Measurements from ENCODE around the gene VAC14. TPM values are rescaled to one million over a fixed set of nuclear protein-coding genes. Genes with fewer than 3 reads are reported as not detected.
A peak's percentile ranks its signal among the peaks of the same experiment; 100 is the strongest.

The VAC14 gene
- polyA plus RNA-seq, 1 of the 3 experiments (the other 2 are of a cell fraction): 33.2 TPM

DNA sequence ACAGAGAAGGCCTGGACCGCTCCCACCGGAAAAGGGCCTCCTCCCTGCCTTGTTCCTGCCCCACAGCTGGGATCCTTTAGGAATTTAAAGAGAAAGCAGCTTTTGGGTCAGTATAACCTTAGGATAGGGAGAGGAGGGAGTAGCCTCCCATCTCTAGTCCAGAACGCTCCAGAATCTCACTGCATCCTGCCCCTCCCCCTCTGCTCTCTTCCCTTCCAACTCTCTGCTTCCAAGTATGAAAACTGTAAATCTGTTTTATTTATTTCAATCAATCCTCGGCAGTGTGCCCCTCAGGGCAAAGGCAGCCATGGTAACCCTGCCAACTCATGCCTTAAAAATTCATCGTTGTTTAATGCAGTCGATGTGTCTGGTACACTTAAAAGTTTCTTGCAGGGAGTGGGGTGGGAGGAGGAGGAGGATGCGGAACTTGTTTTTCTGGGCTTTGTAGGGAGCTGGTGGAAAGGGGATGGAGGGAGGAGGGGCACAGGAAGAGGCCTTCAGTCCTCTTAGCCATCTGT is 94.0 kb downstream of the VAC14 start (continued):
- no peak for TF ChIP-seq SMC3 (IDR thresholded peaks at IDR 0.05; ENCODE audit: low read depth, low read length)
- TF ChIP-seq TCF12 (IDR thresholded peaks at IDR 0.05): peak; percentile 76
- TF ChIP-seq TEAD4 (IDR thresholded peaks at IDR 0.05; ENCODE audit: borderline replicate concordance, insufficient read depth): peak; percentile 31; the same call in 1 of the 2 replicates
- TF ChIP-seq, protein P1, sequence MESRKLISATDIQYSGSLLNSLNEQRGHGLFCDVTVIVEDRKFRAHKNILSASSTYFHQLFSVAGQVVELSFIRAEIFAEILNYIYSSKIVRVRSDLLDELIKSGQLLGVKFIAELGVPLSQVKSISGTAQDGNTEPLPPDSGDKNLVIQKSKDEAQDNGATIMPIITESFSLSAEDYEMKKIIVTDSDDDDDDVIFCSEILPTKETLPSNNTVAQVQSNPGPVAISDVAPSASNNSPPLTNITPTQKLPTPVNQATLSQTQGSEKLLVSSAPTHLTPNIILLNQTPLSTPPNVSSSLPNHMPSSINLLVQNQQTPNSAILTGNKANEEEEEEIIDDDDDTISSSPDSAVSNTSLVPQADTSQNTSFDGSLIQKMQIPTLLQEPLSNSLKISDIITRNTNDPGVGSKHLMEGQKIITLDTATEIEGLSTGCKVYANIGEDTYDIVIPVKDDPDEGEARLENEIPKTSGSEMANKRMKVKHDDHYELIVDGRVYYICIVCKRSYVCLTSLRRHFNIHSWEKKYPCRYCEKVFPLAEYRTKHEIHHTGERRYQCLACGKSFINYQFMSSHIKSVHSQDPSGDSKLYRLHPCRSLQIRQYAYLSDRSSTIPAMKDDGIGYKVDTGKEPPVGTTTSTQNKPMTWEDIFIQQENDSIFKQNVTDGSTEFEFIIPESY (IDR thresholded peaks at IDR 0.05; ENCODE audit: borderline replicate concordance, low read depth): no peak
- TF ChIP-seq NRF1 (IDR thresholded peaks at IDR 0.05; ENCODE audit: low read depth, low read length): no peak
- TF ChIP-seq, protein P2, sequence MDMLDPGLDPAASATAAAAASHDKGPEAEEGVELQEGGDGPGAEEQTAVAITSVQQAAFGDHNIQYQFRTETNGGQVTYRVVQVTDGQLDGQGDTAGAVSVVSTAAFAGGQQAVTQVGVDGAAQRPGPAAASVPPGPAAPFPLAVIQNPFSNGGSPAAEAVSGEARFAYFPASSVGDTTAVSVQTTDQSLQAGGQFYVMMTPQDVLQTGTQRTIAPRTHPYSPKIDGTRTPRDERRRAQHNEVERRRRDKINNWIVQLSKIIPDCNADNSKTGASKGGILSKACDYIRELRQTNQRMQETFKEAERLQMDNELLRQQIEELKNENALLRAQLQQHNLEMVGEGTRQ (IDR thresholded peaks at IDR 0.05; ENCODE audit: borderline replicate concordance, low read depth, low read length): no peak

DNA sequence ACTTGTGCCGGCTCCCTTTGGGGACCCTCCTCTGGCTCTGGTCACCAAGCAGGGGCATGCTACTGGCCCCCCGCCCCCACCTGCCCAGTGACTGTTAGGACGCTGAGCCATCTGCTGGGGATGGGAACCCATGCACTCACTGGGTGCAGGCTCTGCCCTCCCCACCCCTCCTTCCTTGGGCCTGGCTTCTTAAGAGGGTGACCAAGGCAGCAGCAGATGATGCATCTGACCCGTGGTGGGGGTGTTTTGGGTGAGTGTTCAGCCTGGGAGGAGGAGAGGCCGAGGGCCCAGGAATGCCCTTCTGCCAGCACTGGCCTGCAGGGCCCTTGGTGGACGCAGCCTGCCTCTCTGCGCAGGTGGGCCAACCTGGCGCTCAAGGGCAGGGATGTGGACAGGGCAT is 95.9 kb downstream of the VAC14 start:
- Histone ChIP-seq H3K4me1 (ENCODE audit: control insufficient read depth in 1 of 2, insufficient read depth in 2 of 2, low read depth in 1 of 2, low read length in 1 of 2) (peaks cover 54 to 79% of the 10 kb centered on the region in 2 experiments; a peak in 3 of 4 replicates), H3K4me3 (ENCODE audit: low read depth in 2 of 2, low read length in 1 of 2) (no peak overlapping the region), H3K9ac (no peak overlapping the region), H4K20me1 (ENCODE audit: insufficient read depth) (no peaks in the 10 kb centered on the region), H3K27ac (ENCODE audit: low read depth in 2 of 2, low read length in 1 of 2) (peak overlapping the region; percentile 96), H3K36me3 (replicated peaks in 1 of 2; ENCODE audit: control insufficient read depth in 1 of 2, insufficient read depth in 2 of 2, low read length in 1 of 2) (no peaks in the 10 kb centered on the region), H3K79me2 (ENCODE audit: insufficient read depth) (no peaks in the 10 kb centered on the region), H3K9me3 (no peaks in the 10 kb centered on the region), H3K27me3 (ENCODE audit: insufficient read depth) (no peaks in the 10 kb centered on the region), H2AFZ (ENCODE audit: low read depth) (no peak overlapping the region), H3K4me2 (peak overlapping the region; percentile 60; the same call in 1 of the 2 replicates), H3F3A (replicated peaks; ENCODE audit: insufficient read depth) (peaks cover 32% of the 10 kb centered on the region), H3K9me2 (no peaks in the 10 kb centered on the region)
- WGBS (ENCODE audit: low lambda C conversion rate): 79% methylated on average over 8 of the region's 8 CpGs
- DNase-seq: no peak
- POLR2A ChIA-PET: interaction anchor here (0.7 to 1.2 kb wide), 2 partner anchors 13 to 33 kb away, joined by 3 read pairs; no protein-coding TSS in a partner anchor
- TF ChIP-seq TAF1 (IDR thresholded peaks at IDR 0.05; ENCODE audit: borderline replicate concordance, low read depth, low read length) (no peak), SIN3A (IDR thresholded peaks at IDR 0.05; ENCODE audit: borderline replicate concordance, low read depth, low read length) (no peak), EP300 (IDR thresholded peaks at IDR 0.05; ENCODE audit: borderline replicate concordance in 1 of 2, low read depth in 1 of 2, low read length in 1 of 2) (no peak), GABPA (IDR thresholded peaks at IDR 0.05; ENCODE audit: low read depth) (no peak), MEF2A (IDR thresholded peaks at IDR 0.05; ENCODE audit: borderline replicate concordance, low read depth) (no peak)
- TF ChIP-seq, protein P3, sequence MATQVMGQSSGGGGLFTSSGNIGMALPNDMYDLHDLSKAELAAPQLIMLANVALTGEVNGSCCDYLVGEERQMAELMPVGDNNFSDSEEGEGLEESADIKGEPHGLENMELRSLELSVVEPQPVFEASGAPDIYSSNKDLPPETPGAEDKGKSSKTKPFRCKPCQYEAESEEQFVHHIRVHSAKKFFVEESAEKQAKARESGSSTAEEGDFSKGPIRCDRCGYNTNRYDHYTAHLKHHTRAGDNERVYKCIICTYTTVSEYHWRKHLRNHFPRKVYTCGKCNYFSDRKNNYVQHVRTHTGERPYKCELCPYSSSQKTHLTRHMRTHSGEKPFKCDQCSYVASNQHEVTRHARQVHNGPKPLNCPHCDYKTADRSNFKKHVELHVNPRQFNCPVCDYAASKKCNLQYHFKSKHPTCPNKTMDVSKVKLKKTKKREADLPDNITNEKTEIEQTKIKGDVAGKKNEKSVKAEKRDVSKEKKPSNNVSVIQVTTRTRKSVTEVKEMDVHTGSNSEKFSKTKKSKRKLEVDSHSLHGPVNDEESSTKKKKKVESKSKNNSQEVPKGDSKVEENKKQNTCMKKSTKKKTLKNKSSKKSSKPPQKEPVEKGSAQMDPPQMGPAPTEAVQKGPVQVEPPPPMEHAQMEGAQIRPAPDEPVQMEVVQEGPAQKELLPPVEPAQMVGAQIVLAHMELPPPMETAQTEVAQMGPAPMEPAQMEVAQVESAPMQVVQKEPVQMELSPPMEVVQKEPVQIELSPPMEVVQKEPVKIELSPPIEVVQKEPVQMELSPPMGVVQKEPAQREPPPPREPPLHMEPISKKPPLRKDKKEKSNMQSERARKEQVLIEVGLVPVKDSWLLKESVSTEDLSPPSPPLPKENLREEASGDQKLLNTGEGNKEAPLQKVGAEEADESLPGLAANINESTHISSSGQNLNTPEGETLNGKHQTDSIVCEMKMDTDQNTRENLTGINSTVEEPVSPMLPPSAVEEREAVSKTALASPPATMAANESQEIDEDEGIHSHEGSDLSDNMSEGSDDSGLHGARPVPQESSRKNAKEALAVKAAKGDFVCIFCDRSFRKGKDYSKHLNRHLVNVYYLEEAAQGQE (IDR thresholded peaks at IDR 0.05; ENCODE audit: low read depth, low read length): no peak
- TF ChIP-seq, protein P2 (IDR thresholded peaks at IDR 0.05; ENCODE audit: borderline replicate concordance, low read depth, low read length): no peak
- CTCF ChIA-PET: interaction anchor here (1.8 to 3.3 kb wide), 4 partner anchors 8 to 65 kb away, joined by 6 to 25 read pairs (median 18); no protein-coding TSS in a partner anchor

All from SK-N-SH (cell line).